Mammary epithelial cell (primary cell): ENCODE data around the gene C16orf90.

Source experiments
- CTCF ChIP-seq, 2 donors: IDR thresholded peaks in 1 of 2; conservative IDR thresholded peaks in 1 of 2; 2 replicates each; pipeline ENCODE4 v1.5.1; 2011 to 2012; ENCODE audit warnings: inconsistent platforms in 2 of 2, low read length in 2 of 2, mild to moderate bottlenecking in 2 of 2, control low read depth in 1 of 2, low read depth in 1 of 2; ENCODE audit not compliant: insufficient read depth in 1 of 2; ENCODE audit errors: extremely low read depth in 1 of 2
- EZH2 ChIP-seq: IDR thresholded peaks from 2 replicates; pipeline ENCODE4 v1.6.1; 2012; ENCODE audit warnings: low read length, inconsistent platforms, borderline replicate concordance

DNA sequence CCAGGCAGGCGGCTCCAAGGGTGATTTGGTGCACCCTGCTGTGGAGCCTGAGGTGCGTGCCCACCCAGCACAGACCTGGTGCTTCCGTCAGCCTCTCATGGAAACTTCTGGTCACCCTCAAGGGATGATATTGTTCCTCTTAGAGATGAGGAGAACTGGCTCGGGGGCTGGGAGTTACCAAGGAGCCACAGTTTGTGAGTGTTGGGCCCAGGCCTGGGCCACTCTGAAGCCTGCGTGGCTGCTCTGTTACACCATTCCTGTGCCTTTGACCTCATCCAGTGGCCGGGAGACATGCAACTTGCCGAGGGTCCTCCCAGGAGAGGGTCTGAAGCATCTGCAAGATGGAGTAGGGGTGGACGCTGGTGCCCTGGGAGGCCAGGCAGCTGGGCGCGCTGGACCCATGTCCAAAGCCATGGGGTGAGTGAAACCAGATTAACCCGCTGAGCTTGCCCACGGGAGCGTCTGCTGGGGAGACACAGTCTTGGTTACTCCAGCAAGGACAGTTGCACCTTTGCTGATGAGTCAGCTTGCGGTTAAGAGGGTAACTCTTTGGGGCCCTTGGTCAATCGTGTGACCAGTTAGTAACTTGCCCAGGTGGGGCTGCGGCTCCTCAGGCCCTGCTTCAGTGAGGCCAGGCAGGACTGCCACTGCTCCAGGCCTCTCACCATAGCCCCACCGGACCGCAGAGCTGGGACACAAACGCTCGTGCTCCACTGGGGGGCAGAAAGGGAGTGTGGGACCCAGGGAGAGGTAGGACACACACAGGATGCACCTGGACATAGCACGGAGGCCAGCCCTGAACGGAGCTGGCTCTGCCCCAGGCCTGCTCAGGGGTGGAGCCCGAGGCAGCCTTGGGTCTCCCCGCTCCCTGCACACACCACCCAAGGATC, 7.5 kb downstream of the C16orf90 start:
- TF ChIP-seq EZH2 (no peak), CTCF (conservative IDR thresholded peaks at IDR 0.05 in 1 of 2, IDR thresholded peaks at IDR 0.05 in 1 of 2; ENCODE audit: extremely low read depth in 1 of 2, insufficient read depth in 1 of 2, low read depth in 1 of 2, low read length in 2 of 2) (no peak)
